ENCODE results near the gene SYK.

Gene SYK

DNA sequence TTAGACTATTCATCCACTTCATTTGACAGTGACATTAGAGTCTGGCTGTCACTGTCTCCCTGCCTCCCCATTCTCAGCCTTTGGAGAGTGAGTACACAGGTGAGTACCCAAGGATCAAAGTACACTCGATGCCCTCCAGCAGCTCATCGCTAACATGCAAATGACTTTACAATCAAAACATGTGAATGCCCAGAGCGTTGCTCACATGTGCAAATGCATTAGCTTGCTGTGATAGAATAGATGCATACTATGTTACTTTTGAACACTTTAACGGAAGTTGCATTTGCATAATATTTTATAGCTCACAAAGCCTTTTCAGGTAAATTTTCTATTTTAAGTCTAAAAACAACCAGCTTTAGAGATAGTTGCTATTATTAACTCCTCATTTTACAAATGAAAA, 107.6 kb downstream of the SYK start:
- no peaks in the 10 kb centered on the region for H3K4me1 ChIP-seq (ENCODE audit: control insufficient read depth, insufficient read depth, low read length)
- H3K27ac ChIP-seq (ENCODE audit: low read depth, low read length) = no peak overlapping the region
- H3K36me3 ChIP-seq (ENCODE audit: control insufficient read depth, insufficient read depth, low read length) = no peaks in the 10 kb centered on the region
- H3K9ac ChIP-seq (ENCODE audit: low read length) = no peak overlapping the region
- no peak overlapping the region for H3K4me3 ChIP-seq (ENCODE audit: low read length)
- H3K27me3 ChIP-seq (ENCODE audit: control insufficient read depth, insufficient read depth, low read length) = no peaks in the 10 kb centered on the region

DNA sequence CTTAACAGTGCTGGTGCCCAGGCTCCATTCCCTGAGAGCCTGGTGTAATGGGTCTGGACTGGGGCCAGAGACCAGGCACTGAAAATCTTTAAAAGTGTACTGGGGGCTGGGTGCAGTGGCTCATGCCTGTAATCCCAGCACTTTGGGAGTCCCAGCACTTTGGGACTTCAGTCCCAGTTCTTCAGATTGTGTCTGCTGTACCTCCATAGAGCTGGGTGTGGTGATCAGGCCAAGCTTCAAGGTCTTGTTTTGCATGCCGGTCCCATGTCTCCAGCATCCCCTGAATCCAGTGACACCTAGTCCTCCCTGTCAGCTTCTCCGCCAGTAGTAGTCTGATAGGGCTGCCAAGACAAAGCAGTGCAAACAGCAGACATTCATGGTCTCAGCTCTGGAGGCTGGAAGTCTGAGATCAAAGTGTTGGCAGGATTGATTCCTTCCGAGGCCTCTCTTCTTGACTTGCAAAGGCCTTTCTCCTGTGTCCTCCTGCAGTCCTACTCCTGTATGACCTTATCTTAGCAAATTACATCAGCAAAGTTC, 108.2 kb downstream of the SYK start:
- H3K27ac ChIP-seq (ENCODE audit: low read depth, low read length) = no peak overlapping the region
- no peak overlapping the region for H3K9ac ChIP-seq (ENCODE audit: low read length)
- no peak overlapping the region for H3K4me3 ChIP-seq (ENCODE audit: low read length)
- H3K4me1 ChIP-seq (ENCODE audit: control insufficient read depth, insufficient read depth, low read length) = no peaks in the 10 kb centered on the region
- no peaks in the 10 kb centered on the region for H3K36me3 ChIP-seq (ENCODE audit: control insufficient read depth, insufficient read depth, low read length)
- no peaks in the 10 kb centered on the region for H3K27me3 ChIP-seq (ENCODE audit: control insufficient read depth, insufficient read depth, low read length)

- no peaks in the 10 kb centered on the region for H3K27me3 ChIP-seq (ENCODE audit: control insufficient read depth, insufficient read depth, low read length)
- H3K4me1 ChIP-seq (ENCODE audit: control insufficient read depth, insufficient read depth, low read length) = no peaks in the 10 kb centered on the region
- H3K36me3 ChIP-seq (ENCODE audit: control insufficient read depth, insufficient read depth, low read length) = no peaks in the 10 kb centered on the region
- H3K4me3 ChIP-seq (ENCODE audit: low read length) = no peak overlapping the region
- H3K9ac ChIP-seq (ENCODE audit: low read length) = no peak overlapping the region
- no peak overlapping the region for H3K27ac ChIP-seq (ENCODE audit: low read depth, low read length)
These were observed 112.6 kb downstream of the SYK start for GRCh38 chr9:90914196-90914595.

GRCh38 chr9:90914868-90915483, 113.4 kb downstream of the SYK start:
- H3K27ac ChIP-seq (ENCODE audit: low read depth, low read length) = no peak overlapping the region
- no peaks in the 10 kb centered on the region for H3K36me3 ChIP-seq (ENCODE audit: control insufficient read depth, insufficient read depth, low read length)
- no peaks in the 10 kb centered on the region for H3K4me1 ChIP-seq (ENCODE audit: control insufficient read depth, insufficient read depth, low read length)
- H3K27me3 ChIP-seq (ENCODE audit: control insufficient read depth, insufficient read depth, low read length) = no peaks in the 10 kb centered on the region
- H3K9ac ChIP-seq (ENCODE audit: low read length) = no peak overlapping the region
- no peak overlapping the region for H3K4me3 ChIP-seq (ENCODE audit: low read length)

- no peak overlapping the region for H3K27ac ChIP-seq (ENCODE audit: low read depth, low read length)
These were observed 114.1 kb downstream of the SYK start for GRCh38 chr9:90915693-90916092.

DNA sequence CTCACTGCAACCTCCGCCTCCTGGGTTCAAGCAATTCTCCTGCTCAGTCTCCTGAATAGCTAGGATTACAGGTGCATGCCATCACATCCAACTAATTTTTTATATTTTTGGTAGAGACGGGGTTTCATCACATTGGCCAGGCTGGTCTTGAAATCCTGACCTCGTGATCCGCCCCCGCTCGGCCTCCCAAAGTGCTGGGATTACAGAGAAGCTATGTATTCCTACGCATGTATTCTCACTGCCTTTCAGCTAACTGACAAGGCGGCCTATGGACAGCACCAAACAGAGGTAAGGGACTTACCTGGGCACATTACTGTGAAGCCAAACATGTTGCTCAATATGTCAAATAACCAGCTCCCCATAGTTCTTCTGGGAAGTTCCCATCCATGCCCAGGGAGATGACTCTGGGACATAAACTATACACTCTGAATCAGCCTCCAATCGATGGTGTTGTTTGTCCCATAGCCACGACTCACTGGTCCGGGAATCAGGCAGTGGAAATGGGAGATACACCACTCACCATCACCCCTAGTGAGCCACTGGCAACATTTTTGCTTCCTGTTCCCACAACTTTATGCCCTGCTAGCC, 114.6 kb downstream of the SYK start:
- Histone ChIP-seq H3K36me3 (ENCODE audit: control insufficient read depth, insufficient read depth, low read length) (no peaks in the 10 kb centered on the region), H3K4me3 (ENCODE audit: low read length) (no peak overlapping the region), H3K27me3 (ENCODE audit: control insufficient read depth, insufficient read depth, low read length) (no peaks in the 10 kb centered on the region), H3K9ac (ENCODE audit: low read length) (no peak overlapping the region), H3K4me1 (ENCODE audit: control insufficient read depth, insufficient read depth, low read length) (no peaks in the 10 kb centered on the region), H3K27ac (ENCODE audit: low read depth, low read length) (no peak overlapping the region)

More at GRCh38 chr9:90915693-90916092, 114.1 kb downstream of the SYK start:
- Histone ChIP-seq H3K27me3 (ENCODE audit: control insufficient read depth, insufficient read depth, low read length) (no peaks in the 10 kb centered on the region), H3K36me3 (ENCODE audit: control insufficient read depth, insufficient read depth, low read length) (no peaks in the 10 kb centered on the region), H3K4me3 (ENCODE audit: low read length) (no peak overlapping the region), H3K9ac (ENCODE audit: low read length) (no peak overlapping the region), H3K4me1 (ENCODE audit: control insufficient read depth, insufficient read depth, low read length) (no peaks in the 10 kb centered on the region)

DNA sequence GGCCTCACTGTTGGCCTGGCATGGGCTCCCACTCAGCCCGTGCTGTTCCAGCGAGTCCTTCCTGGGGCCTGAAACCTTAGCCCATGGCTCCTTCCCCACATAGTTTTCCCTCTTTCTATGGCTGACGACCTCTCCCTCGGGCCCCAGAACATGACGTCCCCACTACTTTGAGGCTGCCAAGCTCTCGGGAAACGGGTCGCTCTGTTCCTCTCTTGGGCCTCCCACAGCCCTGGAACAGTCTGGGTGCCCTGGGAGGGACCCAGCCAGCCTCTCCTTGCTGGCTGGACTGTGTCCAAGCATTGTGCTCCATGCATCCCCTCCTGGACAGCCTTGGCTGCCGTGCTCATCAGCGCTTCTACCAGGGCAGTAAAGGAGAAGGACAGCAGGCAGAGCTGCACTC, 118.3 kb downstream of the SYK start:
- Histone ChIP-seq H3K9ac (ENCODE audit: low read length) (no peak overlapping the region), H3K4me1 (ENCODE audit: control insufficient read depth, insufficient read depth, low read length) (no peaks in the 10 kb centered on the region), H3K36me3 (ENCODE audit: control insufficient read depth, insufficient read depth, low read length) (no peaks in the 10 kb centered on the region), H3K4me3 (ENCODE audit: low read length) (no peak overlapping the region), H3K27me3 (ENCODE audit: control insufficient read depth, insufficient read depth, low read length) (no peaks in the 10 kb centered on the region), H3K27ac (ENCODE audit: low read depth, low read length) (no peak overlapping the region)

GRCh38 chr9:90921104-90921503, 119.5 kb downstream of the SYK start:
- H3K27ac ChIP-seq (ENCODE audit: low read depth, low read length) = no peak overlapping the region
- H3K9ac ChIP-seq (ENCODE audit: low read length) = no peak overlapping the region
- H3K27me3 ChIP-seq (ENCODE audit: control insufficient read depth, insufficient read depth, low read length) = no peaks in the 10 kb centered on the region
- no peak overlapping the region for H3K4me3 ChIP-seq (ENCODE audit: low read length)
- no peaks in the 10 kb centered on the region for H3K36me3 ChIP-seq (ENCODE audit: control insufficient read depth, insufficient read depth, low read length)
- no peaks in the 10 kb centered on the region for H3K4me1 ChIP-seq (ENCODE audit: control insufficient read depth, insufficient read depth, low read length)

DNA sequence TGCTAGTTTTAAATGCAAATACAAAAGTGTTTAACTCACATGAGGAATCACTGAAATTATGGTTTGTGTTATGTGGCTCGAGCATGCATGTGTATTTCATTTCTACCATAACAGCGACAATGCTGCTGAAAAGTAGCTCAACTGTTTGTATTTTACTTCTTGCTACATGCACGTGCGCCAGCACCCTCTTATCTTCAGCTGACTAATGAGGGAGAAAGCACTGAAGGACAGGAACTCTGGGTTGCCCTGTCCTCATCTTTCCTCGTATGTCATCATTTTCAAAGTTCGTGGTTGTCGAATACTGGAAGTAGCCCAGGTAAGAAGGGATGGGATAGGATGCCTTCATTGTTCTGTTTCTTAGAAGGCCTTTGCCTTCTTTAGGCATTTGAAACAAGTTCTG, 120.3 kb downstream of the SYK start:
- H3K9ac ChIP-seq (ENCODE audit: low read length) = no peak overlapping the region
- no peaks in the 10 kb centered on the region for H3K4me1 ChIP-seq (ENCODE audit: control insufficient read depth, insufficient read depth, low read length)
- no peak overlapping the region for H3K4me3 ChIP-seq (ENCODE audit: low read length)
- H3K27me3 ChIP-seq (ENCODE audit: control insufficient read depth, insufficient read depth, low read length) = no peaks in the 10 kb centered on the region
- H3K36me3 ChIP-seq (ENCODE audit: control insufficient read depth, insufficient read depth, low read length) = no peaks in the 10 kb centered on the region
- no peak overlapping the region for H3K27ac ChIP-seq (ENCODE audit: low read depth, low read length)

DNA sequence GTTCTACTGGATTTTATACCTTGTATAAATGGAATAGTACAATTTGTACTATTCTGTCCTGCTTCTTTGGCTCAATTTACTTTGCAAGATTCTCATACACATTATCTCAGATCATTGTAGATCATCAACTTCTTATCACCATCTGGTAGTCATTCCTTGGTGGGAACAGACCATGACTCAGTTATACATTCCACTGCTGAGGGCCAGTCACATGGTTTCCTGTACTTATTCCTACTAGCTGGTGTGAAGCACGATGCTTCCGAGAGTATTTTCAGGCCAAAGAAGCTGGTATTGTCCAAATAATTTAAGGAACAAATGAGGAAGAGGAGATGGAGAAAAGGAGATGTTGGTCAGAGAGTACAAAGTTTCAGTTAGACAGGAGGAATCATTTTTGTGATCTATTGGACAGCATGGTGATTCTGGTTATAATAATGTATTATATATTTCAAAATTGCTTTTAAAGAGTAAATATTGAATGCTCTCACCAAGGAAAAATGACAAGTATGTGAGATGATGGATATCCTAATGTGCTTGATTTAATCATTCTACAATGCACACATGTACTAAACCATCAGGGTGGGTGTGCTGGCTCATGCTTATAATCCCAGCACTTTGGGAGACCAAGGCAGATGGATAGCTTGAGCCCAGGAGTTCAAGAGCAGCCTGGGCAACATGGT, 124.1 kb downstream of the SYK start:
- H3K9ac ChIP-seq (ENCODE audit: low read length) = no peak overlapping the region
- H3K27ac ChIP-seq (ENCODE audit: low read depth, low read length) = no peak overlapping the region
- no peaks in the 10 kb centered on the region for H3K27me3 ChIP-seq (ENCODE audit: control insufficient read depth, insufficient read depth, low read length)
- no peaks in the 10 kb centered on the region for H3K36me3 ChIP-seq (ENCODE audit: control insufficient read depth, insufficient read depth, low read length)
- no peak overlapping the region for H3K4me3 ChIP-seq (ENCODE audit: low read length)
- no peaks in the 10 kb centered on the region for H3K4me1 ChIP-seq (ENCODE audit: control insufficient read depth, insufficient read depth, low read length)

GRCh38 chr9:90926936-90927335, 125.3 kb downstream of the SYK start:
- Histone ChIP-seq H3K9ac (ENCODE audit: low read length) (no peak overlapping the region), H3K4me3 (ENCODE audit: low read length) (no peak overlapping the region), H3K36me3 (ENCODE audit: control insufficient read depth, insufficient read depth, low read length) (no peaks in the 10 kb centered on the region), H3K27ac (ENCODE audit: low read depth, low read length) (no peak overlapping the region), H3K27me3 (ENCODE audit: control insufficient read depth, insufficient read depth, low read length) (no peaks in the 10 kb centered on the region), H3K4me1 (ENCODE audit: control insufficient read depth, insufficient read depth, low read length) (no peaks in the 10 kb centered on the region)

- no peaks in the 10 kb centered on the region for H3K36me3 ChIP-seq (ENCODE audit: control insufficient read depth, insufficient read depth, low read length)
- H3K27me3 ChIP-seq (ENCODE audit: control insufficient read depth, insufficient read depth, low read length) = no peaks in the 10 kb centered on the region
- H3K4me3 ChIP-seq (ENCODE audit: low read length) = no peak overlapping the region
- no peak overlapping the region for H3K27ac ChIP-seq (ENCODE audit: low read depth, low read length)
- H3K4me1 ChIP-seq (ENCODE audit: control insufficient read depth, insufficient read depth, low read length) = no peaks in the 10 kb centered on the region
- no peak overlapping the region for H3K9ac ChIP-seq (ENCODE audit: low read length)
These were observed 125.9 kb downstream of the SYK start for GRCh38 chr9:90927496-90927895.

DNA sequence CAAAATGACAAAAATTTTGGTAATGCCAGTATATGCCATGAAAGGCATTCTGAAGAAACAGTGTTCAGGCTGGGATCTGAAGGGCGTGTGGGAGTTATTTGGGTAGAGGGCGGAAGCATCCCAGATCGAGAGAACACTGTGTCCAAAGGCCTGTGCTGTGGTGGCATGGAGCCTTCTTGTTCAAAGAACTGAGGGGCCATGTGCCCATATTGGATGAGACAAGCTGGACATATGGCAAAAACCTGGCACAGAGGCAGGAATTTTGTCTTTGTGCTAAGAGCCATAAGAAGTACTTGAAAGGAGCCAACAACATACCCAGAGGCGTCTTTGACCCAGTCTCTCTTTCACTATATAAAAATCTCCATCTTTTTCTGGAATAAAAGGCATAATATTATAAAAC, 128.0 kb downstream of the SYK start:
- H3K27me3 ChIP-seq (ENCODE audit: control insufficient read depth, insufficient read depth, low read length) = no peaks in the 10 kb centered on the region
- no peak overlapping the region for H3K27ac ChIP-seq (ENCODE audit: low read depth, low read length)
- H3K4me1 ChIP-seq (ENCODE audit: control insufficient read depth, insufficient read depth, low read length) = no peaks in the 10 kb centered on the region
- no peaks in the 10 kb centered on the region for H3K36me3 ChIP-seq (ENCODE audit: control insufficient read depth, insufficient read depth, low read length)
- H3K4me3 ChIP-seq (ENCODE audit: low read length) = no peak overlapping the region
- no peak overlapping the region for H3K9ac ChIP-seq (ENCODE audit: low read length)

Measured in rectal smooth muscle tissue (tissue), 1 donor.